ENCODE results near the gene RPS2.

RPS2 gene

GRCh38 chr16:1917056-1917664 lies 47.5 kb downstream of the RPS2 start:
- DNase-seq (ENCODE audit: insufficient read length, low spot score) (no peak), FAIRE-seq (no peak)
- TF ChIP-seq POLR2A (IDR thresholded peaks at IDR 0.05; ENCODE audit: low read depth, low read length) (no peak), POU2F2 (IDR thresholded peaks at IDR 0.05; ENCODE audit: low read depth, low read length) (no peak), SPI1 (IDR thresholded peaks at IDR 0.05; ENCODE audit: low read depth, low read length) (no peak), TAF1 (IDR thresholded peaks at IDR 0.05; ENCODE audit: low read depth, low read length) (no peak), PAX5 (IDR thresholded peaks at IDR 0.05; ENCODE audit: insufficient read depth, low read length, severe bottlenecking) (no peak), POLR2AphosphoS5 (IDR thresholded peaks at IDR 0.05; ENCODE audit: low read depth, low read length) (no peak)

- TF ChIP-seq POU2F2 (IDR thresholded peaks at IDR 0.05; ENCODE audit: low read depth, low read length): no peak
- no peak for TF ChIP-seq POLR2A (IDR thresholded peaks at IDR 0.05; ENCODE audit: low read depth, low read length)
- no peak for TF ChIP-seq POLR2AphosphoS5 (IDR thresholded peaks at IDR 0.05; ENCODE audit: low read depth, low read length)
- TF ChIP-seq TAF1 (IDR thresholded peaks at IDR 0.05; ENCODE audit: low read depth, low read length): no peak
- TF ChIP-seq PAX5 (IDR thresholded peaks at IDR 0.05; ENCODE audit: insufficient read depth, low read length, severe bottlenecking): no peak
- TF ChIP-seq SPI1 (IDR thresholded peaks at IDR 0.05; ENCODE audit: low read depth, low read length): no peak
- FAIRE-seq (no peak), DNase-seq (ENCODE audit: insufficient read length, low spot score) (no peak)
These were observed 48.0 kb downstream of the RPS2 start for GRCh38 chr16:1916640-1916990.

- TF ChIP-seq POLR2AphosphoS5 (IDR thresholded peaks at IDR 0.05; ENCODE audit: low read depth, low read length) (no peak), SPI1 (IDR thresholded peaks at IDR 0.05; ENCODE audit: low read depth, low read length) (no peak), PAX5 (IDR thresholded peaks at IDR 0.05; ENCODE audit: insufficient read depth, low read length, severe bottlenecking) (no peak), POU2F2 (IDR thresholded peaks at IDR 0.05; ENCODE audit: low read depth, low read length) (no peak), POLR2A (IDR thresholded peaks at IDR 0.05; ENCODE audit: low read depth, low read length) (no peak), TAF1 (IDR thresholded peaks at IDR 0.05; ENCODE audit: low read depth, low read length) (no peak)
- DNase-seq (ENCODE audit: insufficient read length, low spot score) (no peak), FAIRE-seq (no peak)
These were observed 48.6 kb downstream of the RPS2 start for GRCh38 chr16:1915732-1916639.

DNA sequence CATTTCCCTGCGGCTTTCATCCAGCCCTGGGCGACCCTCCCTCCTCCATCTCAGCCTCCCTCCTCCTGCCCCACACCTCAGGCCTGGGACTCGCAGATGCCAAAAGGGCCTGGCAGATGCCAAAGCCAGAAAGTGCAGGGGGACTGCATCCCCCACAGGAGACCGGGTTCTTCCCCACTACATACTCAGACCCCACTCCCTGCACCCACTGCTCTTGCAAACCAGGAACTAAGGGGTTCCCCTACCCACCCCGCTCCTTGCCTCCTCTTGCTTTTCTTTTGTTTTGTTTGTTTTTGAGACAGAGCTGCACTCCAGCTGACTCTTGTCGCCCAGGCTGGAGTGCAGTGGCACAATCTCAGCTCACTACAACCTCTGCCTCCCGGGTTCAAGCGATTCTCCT lies 49.6 kb downstream of the RPS2 start:
- no peak for TF ChIP-seq TAF1 (IDR thresholded peaks at IDR 0.05; ENCODE audit: low read depth, low read length)
- no peak for TF ChIP-seq POLR2AphosphoS5 (IDR thresholded peaks at IDR 0.05; ENCODE audit: low read depth, low read length)
- no peak for TF ChIP-seq PAX5 (IDR thresholded peaks at IDR 0.05; ENCODE audit: insufficient read depth, low read length, severe bottlenecking)
- no peak for TF ChIP-seq SPI1 (IDR thresholded peaks at IDR 0.05; ENCODE audit: low read depth, low read length)
- no peak for TF ChIP-seq POU2F2 (IDR thresholded peaks at IDR 0.05; ENCODE audit: low read depth, low read length)
- TF ChIP-seq POLR2A (IDR thresholded peaks at IDR 0.05; ENCODE audit: low read depth, low read length): no peak
- FAIRE-seq (no peak), DNase-seq (ENCODE audit: insufficient read length, low spot score) (no peak)

DNA sequence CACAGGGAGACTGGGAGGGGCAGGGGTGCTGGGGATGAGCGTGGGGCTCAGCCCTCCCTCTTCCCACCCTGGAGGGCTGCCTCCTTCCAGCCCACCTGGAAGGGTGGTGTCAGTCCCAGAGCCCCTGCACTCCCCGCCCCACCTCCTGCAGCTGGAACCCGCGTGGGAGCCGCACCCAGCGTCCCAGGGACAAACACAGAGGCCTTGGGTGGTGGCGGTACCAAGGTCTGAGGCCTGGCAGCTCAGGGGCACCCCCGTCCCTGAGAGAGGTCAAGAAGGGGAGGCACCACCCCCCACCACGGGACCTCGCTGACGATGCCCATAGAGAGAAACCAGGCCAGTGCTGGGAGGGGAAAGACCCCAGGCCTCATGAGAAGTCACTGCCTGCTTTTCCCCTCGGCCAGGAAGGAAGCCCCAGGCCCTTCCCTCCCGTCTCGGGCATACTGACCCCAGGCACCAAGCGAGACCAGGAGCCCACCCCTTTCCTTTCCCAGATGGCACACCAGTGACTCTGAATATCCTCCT lies 50.5 kb downstream of the RPS2 start:
- no peak for FAIRE-seq
- no peak for DNase-seq (ENCODE audit: insufficient read length, low spot score)
- TF ChIP-seq PAX5 (IDR thresholded peaks at IDR 0.05; ENCODE audit: insufficient read depth, low read length, severe bottlenecking): no peak
- no peak for TF ChIP-seq POU2F2 (IDR thresholded peaks at IDR 0.05; ENCODE audit: low read depth, low read length)
- no peak for TF ChIP-seq SPI1 (IDR thresholded peaks at IDR 0.05; ENCODE audit: low read depth, low read length)
- no peak for TF ChIP-seq TAF1 (IDR thresholded peaks at IDR 0.05; ENCODE audit: low read depth, low read length)
- TF ChIP-seq POLR2A (IDR thresholded peaks at IDR 0.05; ENCODE audit: low read depth, low read length): no peak
- no peak for TF ChIP-seq POLR2AphosphoS5 (IDR thresholded peaks at IDR 0.05; ENCODE audit: low read depth, low read length)

GRCh38 chr16:1913327-1914083 lies 51.1 kb downstream of the RPS2 start:
- TF ChIP-seq POU2F2 (IDR thresholded peaks at IDR 0.05; ENCODE audit: low read depth, low read length) (no peak), TAF1 (IDR thresholded peaks at IDR 0.05; ENCODE audit: low read depth, low read length) (no peak), SPI1 (IDR thresholded peaks at IDR 0.05; ENCODE audit: low read depth, low read length) (no peak), POLR2AphosphoS5 (IDR thresholded peaks at IDR 0.05; ENCODE audit: low read depth, low read length) (no peak), POLR2A (IDR thresholded peaks at IDR 0.05; ENCODE audit: low read depth, low read length) (no peak)
- DNase-seq (ENCODE audit: insufficient read length, low spot score) (no peak), FAIRE-seq (no peak)

- no peak for TF ChIP-seq SPI1 (IDR thresholded peaks at IDR 0.05; ENCODE audit: low read depth, low read length)
- no peak for TF ChIP-seq POLR2AphosphoS5 (IDR thresholded peaks at IDR 0.05; ENCODE audit: low read depth, low read length)
- no peak for TF ChIP-seq POU2F2 (IDR thresholded peaks at IDR 0.05; ENCODE audit: low read depth, low read length)
- TF ChIP-seq POLR2A (IDR thresholded peaks at IDR 0.05; ENCODE audit: low read depth, low read length): no peak
- no peak for TF ChIP-seq TAF1 (IDR thresholded peaks at IDR 0.05; ENCODE audit: low read depth, low read length)
- TF ChIP-seq PAX5 (IDR thresholded peaks at IDR 0.05; ENCODE audit: insufficient read depth, low read length, severe bottlenecking): no peak
These were observed 52.4 kb downstream of the RPS2 start for GRCh38 chr16:1912215-1912543.

More at GRCh38 chr16:1912215-1912543, 52.4 kb downstream of the RPS2 start:
- DNase-seq (ENCODE audit: insufficient read length, low spot score) (no peak), FAIRE-seq (no peak)

All from GM12891 (cell line).